OCI-LY7 (cell line): ENCODE data around the gene TICRR. TPM values are rescaled to one million over a fixed set of nuclear protein-coding genes. Genes with fewer than 3 reads are reported as not detected.

Source experiments
- BruUV-seq: library from RNA; stranded (reverse); fragments of 400-500 nt; replicated peaks from 2 replicates; lab custom pipeline; 2021; lab: Mats Ljungman, UMichigan
- CTCF ChIA-PET: fragments of 300-600 bp; sonication (Branson Sonifier 250); formaldehyde crosslinking; loops from one replicate; lab custom pipeline; 2022; ENCODE audit warnings: antibody characterized with exemption; ENCODE audit not compliant: unreplicated experiment; lab: Charles Lee
- POLR2A ChIA-PET: fragments of 300-600 bp; sonication (Branson Sonifier 250); formaldehyde crosslinking; loops from one replicate; lab custom pipeline; 2022; ENCODE audit warnings: antibody characterized with exemption; lab: Charles Lee
- DNase-seq: peaks from one replicate; pipeline ENCODE4 v3.0.0-alpha.2; 2015; ENCODE audit warnings: low spot score
- H2AFZ ChIP-seq: fragments of 200-600 bp; sonication (generic), shearing (Covaris generic); 2 replicates; pipeline ENCODE4 v1.6.1; 2014; ENCODE audit warnings: mild to moderate bottlenecking, antibody characterized with exemption, low read length, moderate library complexity
- H3K27ac ChIP-seq: fragments of 200-600 bp; sonication (generic); 2 replicates; pipeline ENCODE4 v1.5.1; 2014; ENCODE audit warnings: mixed run types, low read depth, mild to moderate bottlenecking, moderate library complexity, low read length, inconsistent platforms; ENCODE audit not compliant: poor library complexity, severe bottlenecking
- H3K36me3 ChIP-seq: fragments of 200-600 bp; sonication (generic); 2 replicates; pipeline ENCODE4 v1.6.1; 2014; ENCODE audit warnings: mild to moderate bottlenecking, antibody characterized with exemption, low read length, moderate library complexity, mixed read lengths; ENCODE audit not compliant: insufficient read depth
- H3K4me1 ChIP-seq: fragments of 200-600 bp; sonication (generic); 2 replicates; pipeline ENCODE4 v1.5.1; 2014; ENCODE audit warnings: mild to moderate bottlenecking, low read length; ENCODE audit not compliant: insufficient read depth, poor library complexity, severe bottlenecking
- H3K4me2 ChIP-seq: fragments of 200-600 bp; sonication (generic); 2 replicates; pipeline ENCODE4 v1.6.1; 2014; ENCODE audit warnings: mild to moderate bottlenecking, low read length
- H3K4me3 ChIP-seq: fragments of 200-600 bp; sonication (generic); 2 replicates; pipeline ENCODE4 v1.5.1; 2014; ENCODE audit warnings: mild to moderate bottlenecking, low read depth, low read length; ENCODE audit not compliant: poor library complexity, severe bottlenecking
- H3K79me2 ChIP-seq: fragments of 200-600 bp; sonication (generic); 2 replicates; pipeline ENCODE4 v1.6.1; 2016; ENCODE audit warnings: low read depth, mild to moderate bottlenecking, low read length, moderate library complexity, mixed read lengths; ENCODE audit not compliant: insufficient read depth
- H3K9me2 ChIP-seq: fragments of 200-600 bp; sonication (generic); 2 replicates; pipeline ENCODE4 v1.6.1; 2016; ENCODE audit warnings: mild to moderate bottlenecking, low read length, mixed read lengths; ENCODE audit not compliant: insufficient read depth
- H3K9me3 ChIP-seq: fragments of 200-600 bp; sonication (generic); 2 replicates; pipeline ENCODE4 v1.6.1; 2014; ENCODE audit warnings: mild to moderate bottlenecking, mixed run types, low read length, mixed read lengths
- H4K20me1 ChIP-seq: fragments of 200-600 bp; sonication (generic); 2 replicates; pipeline ENCODE4 v1.6.1; 2014; ENCODE audit warnings: mild to moderate bottlenecking, antibody characterized with exemption, low read length, moderate library complexity, mixed read lengths; ENCODE audit not compliant: insufficient read depth
- EZH2phosphoT487 ChIP-seq: fragments of 200-600 bp; sonication (generic); IDR thresholded peaks from 2 replicates; pipeline ENCODE4 v1.6.1; 2018; ENCODE audit warnings: low read depth, borderline replicate concordance, mild to moderate bottlenecking, mixed run types, antibody characterized with exemption, low read length, moderate library complexity, mixed read lengths
- intact Hi-C: fragments of 100-400 bp; cut with micrococcal nuclease; formaldehyde crosslinking; loops from one replicate; pipeline ENCODE4 v1.10.0; 2022; ENCODE audit not compliant: unreplicated experiment
- total RNA-seq, 2 experiments: library from RNA; depleted of rRNA in 1 of 2; stranded (reverse); fragments of >200 nt in 1 of 2; shearing (Covaris generic) in 1 of 2; gene quantifications; 2 replicates each; pipeline ENCODE4 v1.2.3, GENCODE V29; 2014 to 2022
- TF ChIP-seq, protein P1 (sequence below): fragments of 200-600 bp; sonication (generic); conservative IDR thresholded peaks from 2 replicates; pipeline ENCODE4 v1.5.1; 2014; ENCODE audit warnings: mild to moderate bottlenecking, antibody characterized with exemption, low read length, moderate library complexity, mixed read lengths

TICRR gene
- total RNA-seq, 2 experiments from 2014 or later = 25.9 to 44.4 TPM

GRCh38 chr15:89670971-89671560, 95.8 kb downstream of the TICRR start:
- ChIA-PET CTCF (no interaction called here), POLR2A (interaction anchor here (0.6 kb wide), 1 partner anchor 22 kb away, joined by 3 read pairs; no protein-coding TSS in a partner anchor)
- Histone ChIP-seq H3K9me2 (no peaks in the 10 kb centered on the region), H3K9me3 (no peaks in the 10 kb centered on the region), H3K4me1 (no peaks in the 10 kb centered on the region), H3K36me3 (no peaks in the 10 kb centered on the region), H3K27ac (no peak overlapping the region), H2AFZ (no peak overlapping the region), H4K20me1 (no peaks in the 10 kb centered on the region), H3K4me3 (no peak overlapping the region), H3K4me2 (no peak overlapping the region), H3K79me2 (no peaks in the 10 kb centered on the region)
- DNase-seq = no peak
- intact Hi-C loops = no loop called here
- BruUV-seq = no TSS peak
- TF ChIP-seq EZH2phosphoT487 = no peak
- TF ChIP-seq, protein P1, sequence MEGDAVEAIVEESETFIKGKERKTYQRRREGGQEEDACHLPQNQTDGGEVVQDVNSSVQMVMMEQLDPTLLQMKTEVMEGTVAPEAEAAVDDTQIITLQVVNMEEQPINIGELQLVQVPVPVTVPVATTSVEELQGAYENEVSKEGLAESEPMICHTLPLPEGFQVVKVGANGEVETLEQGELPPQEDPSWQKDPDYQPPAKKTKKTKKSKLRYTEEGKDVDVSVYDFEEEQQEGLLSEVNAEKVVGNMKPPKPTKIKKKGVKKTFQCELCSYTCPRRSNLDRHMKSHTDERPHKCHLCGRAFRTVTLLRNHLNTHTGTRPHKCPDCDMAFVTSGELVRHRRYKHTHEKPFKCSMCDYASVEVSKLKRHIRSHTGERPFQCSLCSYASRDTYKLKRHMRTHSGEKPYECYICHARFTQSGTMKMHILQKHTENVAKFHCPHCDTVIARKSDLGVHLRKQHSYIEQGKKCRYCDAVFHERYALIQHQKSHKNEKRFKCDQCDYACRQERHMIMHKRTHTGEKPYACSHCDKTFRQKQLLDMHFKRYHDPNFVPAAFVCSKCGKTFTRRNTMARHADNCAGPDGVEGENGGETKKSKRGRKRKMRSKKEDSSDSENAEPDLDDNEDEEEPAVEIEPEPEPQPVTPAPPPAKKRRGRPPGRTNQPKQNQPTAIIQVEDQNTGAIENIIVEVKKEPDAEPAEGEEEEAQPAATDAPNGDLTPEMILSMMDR = no peak

DNA sequence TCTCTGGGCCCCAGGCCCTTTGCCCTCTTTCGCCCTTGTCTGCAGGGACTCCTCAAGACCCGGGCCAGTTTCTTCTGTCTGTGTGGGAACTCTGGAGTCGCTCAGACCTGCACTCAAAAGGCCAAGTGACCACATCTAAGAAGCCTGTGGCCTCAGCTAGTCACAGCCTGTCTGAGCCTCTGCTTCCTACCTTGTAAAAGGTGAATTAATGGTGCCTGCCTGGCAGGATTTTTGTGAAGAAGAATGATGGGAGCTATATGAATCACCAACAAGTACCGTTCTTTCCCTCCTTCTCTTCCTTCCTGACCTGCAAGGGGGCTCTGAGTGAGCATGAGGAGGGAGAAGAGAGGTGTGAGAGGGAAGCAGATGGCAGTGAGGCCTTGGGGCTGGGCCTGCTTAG, 96.4 kb downstream of the TICRR start:
- H3K4me3 ChIP-seq = no peak overlapping the region
- no peaks in the 10 kb centered on the region for H3K9me3 ChIP-seq
- H3K4me1 ChIP-seq = no peaks in the 10 kb centered on the region
- CTCF ChIA-PET = no interaction called here
- H3K9me2 ChIP-seq = no peaks in the 10 kb centered on the region
- no TSS peak for BruUV-seq
- no peak overlapping the region for H2AFZ ChIP-seq
- no peaks in the 10 kb centered on the region for H3K79me2 ChIP-seq
- no peaks in the 10 kb centered on the region for H3K36me3 ChIP-seq
- no peak for DNase-seq
- no peak overlapping the region for H3K4me2 ChIP-seq
- TF ChIP-seq, protein P1 = no peak
- no peak for TF ChIP-seq EZH2phosphoT487
- H3K27ac ChIP-seq = no peak overlapping the region
- no peaks in the 10 kb centered on the region for H4K20me1 ChIP-seq
- POLR2A ChIA-PET = no interaction called here
- intact Hi-C loops = no loop called here

DNA sequence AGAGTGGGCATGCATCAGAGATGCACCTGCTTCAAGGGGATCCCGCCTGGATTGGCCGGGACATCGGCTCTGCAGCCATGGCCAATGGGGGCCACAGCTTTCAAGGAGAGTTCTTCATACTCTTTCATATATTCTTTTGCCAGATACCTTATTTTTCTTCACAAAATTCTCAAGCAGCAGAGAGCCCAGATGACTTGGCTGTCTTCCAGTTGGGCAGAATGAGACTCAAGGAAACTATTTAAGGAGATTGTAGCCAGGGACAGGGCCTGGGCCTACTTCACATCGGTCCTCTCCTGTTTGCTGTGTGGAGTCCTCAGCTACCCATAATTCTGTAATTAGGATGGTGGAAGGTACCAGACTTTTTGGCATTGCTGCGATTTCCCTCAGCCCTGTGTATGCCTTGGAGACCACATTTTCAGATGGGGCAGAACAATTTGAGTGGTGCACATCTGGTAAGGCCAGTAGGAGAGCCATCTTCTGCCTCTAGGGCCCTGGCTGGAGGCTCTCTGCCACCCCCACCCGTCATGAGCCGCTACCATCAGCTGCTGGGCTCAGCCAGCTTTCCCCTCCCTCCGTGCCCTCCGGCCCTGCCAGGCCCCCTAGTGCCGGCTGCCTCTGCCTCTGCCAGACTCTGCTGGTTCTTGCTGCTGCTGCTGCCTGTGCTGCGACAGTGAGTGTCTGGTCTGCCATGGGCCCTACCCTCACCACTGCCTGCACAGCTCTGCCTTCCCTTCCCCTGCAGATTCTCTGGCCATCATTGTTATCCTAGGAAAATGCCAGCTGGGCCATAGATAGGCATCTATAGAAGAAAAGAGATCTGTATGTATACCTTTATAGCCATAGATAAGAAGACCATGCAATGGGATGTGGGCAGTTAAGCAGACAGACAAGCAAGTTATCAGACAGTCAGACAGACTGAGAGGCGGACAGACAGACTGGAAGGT, 97.2 kb downstream of the TICRR start:
- no peak overlapping the region for H3K4me3 ChIP-seq
- no peak overlapping the region for H2AFZ ChIP-seq
- H3K27ac ChIP-seq = no peak overlapping the region
- ChIA-PET CTCF (no interaction called here), POLR2A (no interaction called here)
- H3K9me2 ChIP-seq = no peaks in the 10 kb centered on the region
- H3K4me2 ChIP-seq = no peak overlapping the region
- H3K9me3 ChIP-seq = no peaks in the 10 kb centered on the region
- intact Hi-C loops = no loop called here
- DNase-seq = no peak
- TF ChIP-seq, protein P1 = no peak
- TF ChIP-seq EZH2phosphoT487 = no peak
- H3K4me1 ChIP-seq = no peaks in the 10 kb centered on the region
- H4K20me1 ChIP-seq = no peaks in the 10 kb centered on the region
- no peaks in the 10 kb centered on the region for H3K36me3 ChIP-seq
- no peaks in the 10 kb centered on the region for H3K79me2 ChIP-seq
- no TSS peak for BruUV-seq
